Stomach smooth muscle (tissue), 2 donors: Measurements from ENCODE around the gene RSPH1.

ENCODE experiments used
- H3K27ac ChIP-seq: one replicate; pipeline ENCODE4 v1.7.0; 2013; ENCODE audit warnings: mild to moderate bottlenecking, low read length, inconsistent platforms
- H3K27me3 ChIP-seq, 2 donors: one replicate each; pipeline ENCODE4 v1.7.0; 2013; ENCODE audit warnings: low read length in 2 of 2; ENCODE audit not compliant: insufficient read depth in 2 of 2, control insufficient read depth in 1 of 2
- H3K36me3 ChIP-seq, 2 donors: one replicate each; pipeline ENCODE4 v1.7.0; 2013; ENCODE audit warnings: low read length in 2 of 2; ENCODE audit not compliant: control insufficient read depth in 2 of 2, insufficient read depth in 2 of 2
- H3K4me1 ChIP-seq: one replicate; pipeline ENCODE4 v1.7.0; 2013; ENCODE audit warnings: low read length; ENCODE audit not compliant: control insufficient read depth, insufficient read depth
- H3K4me3 ChIP-seq, 2 donors: one replicate each; pipeline ENCODE4 v1.7.0; 2013; ENCODE audit warnings: low read length in 2 of 2
- H3K9ac ChIP-seq, 2 donors: one replicate each; pipeline ENCODE4 v1.7.0; 2013; ENCODE audit warnings: low read length in 2 of 2, mild to moderate bottlenecking in 1 of 2
- H3K9me3 ChIP-seq, 2 donors: one replicate each; pipeline ENCODE4 v1.7.0; 2013; ENCODE audit warnings: low read length in 2 of 2; ENCODE audit not compliant: control insufficient read depth in 2 of 2
- donor health status: healthy.
- donor health status: Pancreatic carcinoma.

Gene RSPH1

DNA sequence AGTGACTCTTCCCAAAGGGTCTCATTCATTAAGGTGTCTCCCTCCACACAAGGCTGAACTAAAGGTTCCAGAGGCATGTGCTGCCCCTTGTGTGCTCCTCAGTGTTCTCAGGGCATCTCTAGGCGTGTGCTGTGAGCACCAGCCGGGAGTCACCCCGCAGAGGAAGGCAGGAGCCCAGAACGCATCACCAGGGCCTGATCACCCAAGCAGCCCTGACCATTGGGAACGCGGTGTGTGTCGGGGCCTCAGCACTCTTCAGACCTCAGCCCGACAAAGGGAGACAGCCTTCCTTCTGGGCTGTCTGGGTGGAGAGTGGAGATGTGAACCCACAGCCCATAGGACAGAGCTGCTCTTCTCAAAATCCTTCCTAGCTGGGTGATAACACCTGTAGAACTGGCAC lies 26.7 kb upstream of the RSPH1 start:
- H3K4me3 ChIP-seq, result no peak overlapping the region
- H3K9ac ChIP-seq, result no peak overlapping the region
- H3K4me1 ChIP-seq, result peaks cover 37% of the 10 kb centered on the region
- peaks cover 10 to 16% of the 10 kb centered on the region in 2 donors for H3K36me3 ChIP-seq
- no peaks in the 10 kb centered on the region for H3K27me3 ChIP-seq
- no peaks in the 10 kb centered on the region for H3K9me3 ChIP-seq
- H3K27ac ChIP-seq, result peak overlapping the region; percentile 92

DNA sequence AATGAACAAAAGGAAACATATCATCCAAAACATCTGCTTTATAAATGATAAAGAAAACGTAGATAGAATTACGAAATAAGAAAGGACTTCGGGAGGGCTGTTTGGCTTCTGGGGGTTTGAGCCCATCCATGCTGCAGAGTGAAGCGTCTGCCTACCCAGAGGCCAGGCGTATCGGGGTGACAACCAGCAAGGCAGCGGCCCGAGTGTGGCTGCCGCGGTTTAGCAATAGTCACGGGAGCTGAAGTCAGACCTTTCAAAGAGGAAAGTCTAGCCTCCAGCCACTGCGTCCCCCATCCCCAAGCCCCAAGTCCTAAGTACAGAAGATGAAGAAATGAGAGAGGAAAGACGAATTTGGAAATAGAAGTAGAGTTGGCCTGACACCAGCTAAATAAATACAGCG lies 26.2 kb upstream of the RSPH1 start:
- peaks cover 10 to 16% of the 10 kb centered on the region in 2 donors for H3K36me3 ChIP-seq

GRCh38 chr21:42521805-42522204 lies 25.8 kb upstream of the RSPH1 start:
- no peak overlapping the region for H3K27ac ChIP-seq

More for the DNA sequence above, 26.2 kb upstream of the RSPH1 start:
- Histone ChIP-seq H3K27ac (no peak overlapping the region), H3K9ac (no peak overlapping the region), H3K27me3 (no peaks in the 10 kb centered on the region), H3K9me3 (no peaks in the 10 kb centered on the region), H3K4me3 (no peak overlapping the region), H3K4me1 (peaks cover 33% of the 10 kb centered on the region)

GRCh38 chr21:42521384-42521783 lies 25.4 kb upstream of the RSPH1 start:
- Histone ChIP-seq H3K27me3 (no peaks in the 10 kb centered on the region), H3K4me1 (peaks cover 24% of the 10 kb centered on the region), H3K4me3 (no peak overlapping the region), H3K9ac (no peak overlapping the region), H3K27ac (no peak overlapping the region), H3K36me3 (peaks cover 10 to 16% of the 10 kb centered on the region in 2 donors), H3K9me3 (no peaks in the 10 kb centered on the region)

More at GRCh38 chr21:42521805-42522204, 25.8 kb upstream of the RSPH1 start:
- no peaks in the 10 kb centered on the region for H3K9me3 ChIP-seq
- H3K4me3 ChIP-seq, result no peak overlapping the region
- peaks cover 28% of the 10 kb centered on the region for H3K4me1 ChIP-seq
- peaks cover 10 to 16% of the 10 kb centered on the region in 2 donors for H3K36me3 ChIP-seq
- H3K27me3 ChIP-seq, result no peaks in the 10 kb centered on the region
- no peak overlapping the region for H3K9ac ChIP-seq

- Histone ChIP-seq H3K27me3 (no peaks in the 10 kb centered on the region), H3K9me3 (no peaks in the 10 kb centered on the region), H3K36me3 (peaks cover 10 to 16% of the 10 kb centered on the region in 2 donors), H3K27ac (no peak overlapping the region), H3K9ac (no peak overlapping the region), H3K4me3 (no peak overlapping the region), H3K4me1 (peaks cover 23% of the 10 kb centered on the region)
These were observed 24.7 kb upstream of the RSPH1 start for GRCh38 chr21:42520628-42521253.

DNA sequence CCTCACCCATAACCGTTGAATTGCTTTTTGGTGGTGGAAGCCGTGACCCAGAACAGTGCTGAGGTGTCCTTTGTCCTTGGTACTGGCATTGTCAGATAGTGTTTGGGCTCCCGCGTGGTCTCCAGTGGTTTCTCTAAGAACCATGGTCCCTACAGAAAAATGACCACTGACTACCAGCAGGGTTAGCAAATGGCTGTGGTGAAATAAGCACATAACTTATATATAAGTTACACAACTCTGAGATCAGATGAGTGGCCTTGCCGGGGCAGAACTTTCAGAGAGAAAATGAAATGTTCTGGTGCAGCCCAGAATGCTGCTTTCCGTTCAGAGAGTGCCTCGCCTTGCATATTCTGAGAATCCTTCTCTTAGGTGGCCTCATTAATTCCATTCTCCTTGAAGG lies 22.6 kb upstream of the RSPH1 start:
- H3K9ac ChIP-seq, result no peak overlapping the region
- peaks cover 7% of the 10 kb centered on the region for H3K4me1 ChIP-seq
- no peaks in the 10 kb centered on the region for H3K9me3 ChIP-seq
- no peak overlapping the region for H3K27ac ChIP-seq
- H3K4me3 ChIP-seq, result no peak overlapping the region
- H3K36me3 ChIP-seq, result peaks cover 10 to 16% of the 10 kb centered on the region in 2 donors
- H3K27me3 ChIP-seq, result no peaks in the 10 kb centered on the region

- Histone ChIP-seq H3K36me3 (peaks cover 10 to 16% of the 10 kb centered on the region in 2 donors), H3K27ac (no peak overlapping the region)
These were observed 22.2 kb upstream of the RSPH1 start for GRCh38 chr21:42518215-42518614.

GRCh38 chr21:42515708-42516502 lies 19.9 kb upstream of the RSPH1 start:
- peaks cover 10% of the 10 kb centered on the region for H3K4me1 ChIP-seq
- peaks cover 10 to 11% of the 10 kb centered on the region in 2 donors for H3K36me3 ChIP-seq
- no peaks in the 10 kb centered on the region for H3K27me3 ChIP-seq
- no peak overlapping the region for H3K27ac ChIP-seq
- H3K9me3 ChIP-seq, result no peaks in the 10 kb centered on the region
- no peak overlapping the region for H3K9ac ChIP-seq
- H3K4me3 ChIP-seq, result no peak overlapping the region

More at GRCh38 chr21:42518215-42518614, 22.2 kb upstream of the RSPH1 start:
- H3K9me3 ChIP-seq, result no peaks in the 10 kb centered on the region
- no peak overlapping the region for H3K4me3 ChIP-seq
- H3K27me3 ChIP-seq, result no peaks in the 10 kb centered on the region
- peaks cover 7% of the 10 kb centered on the region for H3K4me1 ChIP-seq
- H3K9ac ChIP-seq, result no peak overlapping the region

- peaks cover 9 to 10% of the 10 kb centered on the region in 2 donors for H3K36me3 ChIP-seq
- no peaks in the 10 kb centered on the region for H3K27me3 ChIP-seq
- peak overlapping the region; percentile 64 to 82 for H3K4me3 ChIP-seq
- H3K4me1 ChIP-seq, result peaks cover 10% of the 10 kb centered on the region
- no peak overlapping the region for H3K27ac ChIP-seq
- peak overlapping the region; percentile 21 to 62 for H3K9ac ChIP-seq
- H3K9me3 ChIP-seq, result no peaks in the 10 kb centered on the region
These were observed 18.8 kb upstream of the RSPH1 start for GRCh38 chr21:42514883-42515228.

DNA sequence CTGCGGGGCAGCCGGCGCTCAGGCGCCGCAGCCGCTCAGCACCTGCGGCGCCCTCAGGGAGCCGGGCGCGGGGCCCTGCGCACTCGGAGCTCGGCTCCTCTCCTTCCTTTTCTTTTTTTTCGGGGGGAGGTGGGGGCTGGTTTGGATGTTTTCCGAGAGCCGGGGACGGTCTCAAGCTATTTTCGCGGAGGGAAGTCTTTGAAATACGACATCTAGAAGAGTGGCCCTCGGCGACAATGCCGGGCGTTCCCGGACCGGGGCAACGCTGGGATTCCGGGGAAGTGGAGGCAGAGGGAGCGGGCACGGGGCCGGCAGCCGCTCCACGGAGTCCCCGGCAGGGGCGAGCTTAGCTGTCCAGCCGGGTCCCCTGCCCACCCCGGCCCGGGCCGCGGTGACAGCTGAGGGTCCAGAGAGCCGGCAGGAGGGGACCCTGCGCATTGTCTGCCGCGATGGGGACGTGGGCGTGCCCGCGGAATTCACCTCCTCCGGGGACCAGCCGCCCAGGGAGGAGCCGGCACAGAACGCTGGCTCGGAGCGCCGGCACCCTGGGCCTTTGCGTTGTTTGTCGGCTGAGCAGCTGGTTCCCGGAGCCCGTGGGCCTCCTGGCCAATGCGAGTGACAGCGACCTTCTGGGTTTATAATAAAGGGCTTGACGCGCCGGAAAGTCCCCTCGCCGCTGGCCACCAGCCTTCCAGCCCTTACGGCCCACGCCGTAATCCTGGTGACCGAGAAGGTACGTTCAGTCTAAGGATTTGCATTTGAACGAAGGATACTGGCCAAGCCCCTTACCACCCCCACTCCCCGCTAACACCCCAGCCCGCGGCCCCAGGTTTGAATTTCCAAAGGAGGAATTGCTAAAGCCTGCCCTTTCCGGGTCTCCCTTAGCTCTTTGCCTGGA lies 18.2 kb upstream of the RSPH1 start:
- H3K4me3 ChIP-seq, result peak overlapping the region; percentile 64 to 82
- no peaks in the 10 kb centered on the region for H3K27me3 ChIP-seq
- H3K4me1 ChIP-seq, result peaks cover 10% of the 10 kb centered on the region
- peak overlapping the region; percentile 49 for H3K27ac ChIP-seq
- H3K9me3 ChIP-seq, result no peaks in the 10 kb centered on the region
- H3K9ac ChIP-seq, result peak overlapping the region; percentile 62 to 68
- H3K36me3 ChIP-seq, result peaks cover 4 to 9% of the 10 kb centered on the region in 2 donors
